ENCODE data around the gene MBD5. TPM values are rescaled to one million over a fixed set of nuclear protein-coding genes. Genes with fewer than 3 reads are reported as not detected.

MBD5 gene
- total and polyA plus RNA-seq, 2 donors (not counting 1 experiment from before 2014, with no cell fraction given), result 10.9 to 69.7 TPM

- H3K27ac Mint-ChIP-seq, result no peak overlapping the region
- no peaks in the 10 kb centered on the region for H3K27me3 Mint-ChIP-seq
- DNase-seq (no peak), ATAC-seq (ENCODE audit: low read depth) (no peak)
- no peak overlapping the region for H3K4me3 ChIP-seq (ENCODE audit: control extremely low read depth in 1 of 5, extremely low read depth in 1 of 5, insufficient read depth in 1 of 5, low read depth in 2 of 5, low read length in 4 of 5)
- H3K9me3 ChIP-seq (ENCODE audit: control extremely low read depth in 1 of 3, control insufficient read depth in 2 of 3, insufficient read depth in 1 of 3, low read length in 2 of 3), result no peaks in the 10 kb centered on the region
- no peak for TF ChIP-seq EZH2 (IDR thresholded peaks at IDR 0.05; ENCODE audit: borderline replicate concordance, insufficient read depth, low read depth, low read length, poor library complexity, severe bottlenecking)
- TF ChIP-seq CTCF (IDR thresholded peaks at IDR 0.05), result no peak
- H3K4me1 Mint-ChIP-seq, result no peaks in the 10 kb centered on the region
- H2AFZ ChIP-seq (ENCODE audit: insufficient read depth, low read depth, low read length, poor library complexity, severe bottlenecking), result no peak overlapping the region
- ChIA-PET POLR2A (no interaction called here), CTCF (no interaction called here)
- peaks cover 21% of the 10 kb centered on the region for H3K79me2 ChIP-seq (ENCODE audit: control insufficient read depth, insufficient read depth, low read length)
- no peaks in the 10 kb centered on the region for H3K9me3 Mint-ChIP-seq (ENCODE audit: insufficient read depth)
- no peak overlapping the region for H3K27ac ChIP-seq (ENCODE audit: low read length in 2 of 2)
- H3K4me3 Mint-ChIP-seq, result no peak overlapping the region
- no peaks in the 10 kb centered on the region for H3K27me3 ChIP-seq (replicated peaks in 1 of 4; ENCODE audit: control extremely low read depth in 1 of 4, control insufficient read depth in 3 of 4, insufficient read depth in 4 of 4, low read length in 3 of 4)
- no peaks in the 10 kb centered on the region for H4K20me1 ChIP-seq (ENCODE audit: control insufficient read depth, insufficient read depth, low read length, poor library complexity, severe bottlenecking)
- intact Hi-C loops (cut with micrococcal nuclease), result no loop called here
- no peak overlapping the region for H3K4me2 ChIP-seq (replicated peaks; ENCODE audit: low read depth, low read length, poor library complexity, severe bottlenecking)
- H3K36me3 ChIP-seq (replicated peaks in 1 of 2; ENCODE audit: control extremely low read depth in 1 of 2, control insufficient read depth in 1 of 2, extremely low read depth in 1 of 2, insufficient read depth in 2 of 2, low read length in 1 of 2), result peaks cover 0 to 3% of the 10 kb centered on the region in 2 experiments
- no peaks in the 10 kb centered on the region for H3K4me1 ChIP-seq (ENCODE audit: control insufficient read depth in 2 of 2, insufficient read depth in 2 of 2, low read length in 2 of 2)
- H3K9ac ChIP-seq (ENCODE audit: low read length), result no peak overlapping the region
- WGBS (ENCODE audit: insufficient coverage), result no CpG with 5 or more reads among the region's 1 CpG
Measured at GRCh38 chr2:148058641-148059040, 37.8 kb downstream of the MBD5 start.

DNA sequence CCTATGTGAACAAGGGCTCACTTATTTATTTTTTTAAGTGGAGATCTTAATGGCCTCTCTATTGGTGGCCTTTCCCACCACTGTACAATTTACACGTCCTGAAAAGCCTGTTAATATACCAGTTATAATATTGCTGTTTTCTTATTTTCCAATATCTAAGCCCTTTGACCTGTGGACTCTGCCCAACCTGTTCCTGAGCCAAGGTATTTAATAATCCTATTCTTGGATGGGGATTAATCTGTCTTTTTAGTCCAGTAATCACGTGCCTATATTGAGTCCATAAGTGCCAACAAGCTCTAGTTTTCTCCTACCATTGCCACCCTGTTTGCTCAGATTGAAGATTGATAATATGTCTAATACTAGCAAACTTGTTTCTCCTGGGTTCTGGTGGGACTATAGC, 42.7 kb downstream of the MBD5 start:
- H3K4me2 ChIP-seq (replicated peaks; ENCODE audit: low read depth, low read length, poor library complexity, severe bottlenecking), result no peak overlapping the region
- CTCF ChIA-PET, result no interaction called here
- no peaks in the 10 kb centered on the region for H3K4me1 ChIP-seq (ENCODE audit: control insufficient read depth in 2 of 2, insufficient read depth in 2 of 2, low read length in 2 of 2)
- H3K4me3 ChIP-seq (ENCODE audit: control extremely low read depth in 1 of 5, extremely low read depth in 1 of 5, insufficient read depth in 1 of 5, low read depth in 2 of 5, low read length in 4 of 5), result no peak overlapping the region
- H3K9ac ChIP-seq (ENCODE audit: low read length), result no peak overlapping the region
- H3K79me2 ChIP-seq (ENCODE audit: control insufficient read depth, insufficient read depth, low read length), result peaks cover 3% of the 10 kb centered on the region
- ATAC-seq (ENCODE audit: low read depth) (no peak), DNase-seq (no peak)
- H4K20me1 ChIP-seq (ENCODE audit: control insufficient read depth, insufficient read depth, low read length, poor library complexity, severe bottlenecking), result no peaks in the 10 kb centered on the region
- no peak for TF ChIP-seq CTCF (IDR thresholded peaks at IDR 0.05)
- no peak for TF ChIP-seq EZH2 (IDR thresholded peaks at IDR 0.05; ENCODE audit: borderline replicate concordance, insufficient read depth, low read depth, low read length, poor library complexity, severe bottlenecking)
- H3K4me1 Mint-ChIP-seq, result no peaks in the 10 kb centered on the region
- no peaks in the 10 kb centered on the region for H3K9me3 Mint-ChIP-seq (ENCODE audit: insufficient read depth)
- peaks cover 0 to 6% (median 1%) of the 10 kb centered on the region in 3 donors for H3K9me3 ChIP-seq (ENCODE audit: control extremely low read depth in 1 of 3, control insufficient read depth in 2 of 3, insufficient read depth in 1 of 3, low read length in 2 of 3)
- no CpG with 5 or more reads among the region's 2 CpGs for WGBS (ENCODE audit: insufficient coverage)
- POLR2A ChIA-PET, result no interaction called here
- no peak overlapping the region for H3K27ac ChIP-seq (ENCODE audit: low read length in 2 of 2)
- H3K27me3 ChIP-seq (replicated peaks in 1 of 4; ENCODE audit: control extremely low read depth in 1 of 4, control insufficient read depth in 3 of 4, insufficient read depth in 4 of 4, low read length in 3 of 4), result no peaks in the 10 kb centered on the region
- intact Hi-C loops (cut with micrococcal nuclease), result no loop called here
- no peaks in the 10 kb centered on the region for H3K36me3 ChIP-seq (replicated peaks in 1 of 2; ENCODE audit: control extremely low read depth in 1 of 2, control insufficient read depth in 1 of 2, extremely low read depth in 1 of 2, insufficient read depth in 2 of 2, low read length in 1 of 2)
- H2AFZ ChIP-seq (ENCODE audit: insufficient read depth, low read depth, low read length, poor library complexity, severe bottlenecking), result no peak overlapping the region
- H3K27ac Mint-ChIP-seq, result no peak overlapping the region
- H3K27me3 Mint-ChIP-seq, result no peaks in the 10 kb centered on the region
- no peak overlapping the region for H3K4me3 Mint-ChIP-seq
